ENCODE results near the gene FCN3.

- TF ChIP-seq CTCF (IDR thresholded peaks at IDR 0.05) (no peak), POLR2AphosphoS5 (IDR thresholded peaks at IDR 0.05) (no peak), POLR2A (IDR thresholded peaks at IDR 0.05) (no peak), EP300 (IDR thresholded peaks at IDR 0.05) (no peak)
Observed at GRCh38 chr1:27325286-27325685, 49.3 kb downstream of the FCN3 start.

All from suprapubic skin (tissue), 4 donors.